NCI-H446 (cell line): ENCODE results near the gene RPL13.

Source experiments
- DNase-seq, 2 experiments: peaks; one replicate each; lab custom pipeline; 2025; lab: John Stamatoyannopoulos, UW

The RPL13 gene

DNA sequence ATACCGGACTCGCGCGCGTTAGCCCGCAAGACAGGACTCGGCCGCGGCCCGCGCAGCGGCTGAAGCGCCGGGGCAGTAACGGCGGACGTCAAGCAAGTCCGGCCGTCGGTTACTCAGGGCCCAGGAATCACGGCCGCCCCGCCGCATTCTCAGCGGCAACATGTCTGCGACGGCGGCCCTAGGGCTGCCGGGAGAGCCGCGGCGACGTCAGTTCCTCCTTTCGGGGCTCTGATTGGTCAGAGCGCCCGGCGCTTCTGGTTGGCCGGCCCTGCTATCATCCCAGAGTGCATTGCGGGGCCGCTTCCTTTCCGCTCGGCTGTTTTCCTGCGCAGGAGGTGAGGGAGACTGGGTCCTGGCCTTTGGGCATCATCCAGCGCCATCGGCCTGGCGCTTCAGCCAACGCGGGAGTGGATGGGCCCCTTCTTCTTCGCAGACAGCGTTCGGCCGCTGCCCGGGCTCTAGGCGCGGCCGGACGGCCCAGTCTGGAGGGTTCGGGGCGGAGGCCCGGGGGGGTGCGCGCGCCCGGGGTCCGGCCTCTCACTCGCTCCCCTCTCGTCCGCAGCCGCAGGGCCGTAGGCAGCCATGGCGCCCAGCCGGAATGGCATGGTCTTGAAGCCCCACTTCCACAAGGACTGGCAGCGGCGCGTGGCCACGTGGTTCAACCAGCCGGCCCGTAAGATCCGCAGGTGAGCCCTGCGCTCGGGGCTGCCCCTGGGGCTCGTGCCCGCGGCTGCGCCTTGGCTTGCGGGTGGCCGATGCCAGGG lies at the start of gene RPL13:
RPL13 (plus strand) TSS at position 305 of the 764 bp plus-strand sequence; CDS start at position 583, 278 bp downstream.
- peak; percentile 74 to 93 for DNase-seq

DNA sequence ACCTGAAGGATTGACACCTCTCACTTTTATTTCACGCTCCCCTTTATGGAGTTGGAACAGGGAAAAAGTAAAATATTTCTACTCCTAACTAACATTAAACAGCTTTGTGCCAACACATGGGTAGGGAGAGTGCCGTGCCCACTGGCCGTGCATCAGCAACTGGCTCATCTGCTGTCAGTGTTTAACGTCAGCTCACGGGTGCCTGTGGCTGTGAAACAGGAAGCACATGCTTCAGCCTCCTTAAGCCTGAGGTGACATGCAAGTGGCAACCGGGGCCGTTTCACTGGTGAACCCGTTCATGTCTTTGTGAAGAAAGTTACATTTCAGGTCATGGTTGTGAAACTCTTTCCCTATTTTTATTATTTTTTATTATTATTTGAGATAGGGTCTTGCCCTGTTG lies 49.1 kb upstream of the RPL13 start:
- no peak for DNase-seq

DNA sequence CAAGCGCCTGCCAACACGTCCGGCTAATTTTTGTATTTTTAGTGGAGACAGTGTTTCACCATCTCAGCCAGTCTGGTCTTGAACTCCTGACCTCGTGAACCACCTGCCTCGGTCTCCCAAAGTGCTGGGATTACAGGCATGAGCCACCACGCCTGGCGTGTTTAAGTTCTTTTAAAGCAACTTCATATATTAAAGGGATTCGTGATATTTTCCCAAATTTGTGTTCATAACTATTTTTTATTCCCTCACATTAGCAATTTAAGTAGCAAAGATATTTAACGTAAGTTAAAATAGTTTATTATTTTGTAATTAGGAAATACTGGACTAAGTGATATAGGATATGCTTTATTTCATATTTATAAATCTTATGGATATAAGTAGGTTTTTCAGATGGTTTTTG lies 48.0 kb upstream of the RPL13 start:
- no peak for DNase-seq

DNA sequence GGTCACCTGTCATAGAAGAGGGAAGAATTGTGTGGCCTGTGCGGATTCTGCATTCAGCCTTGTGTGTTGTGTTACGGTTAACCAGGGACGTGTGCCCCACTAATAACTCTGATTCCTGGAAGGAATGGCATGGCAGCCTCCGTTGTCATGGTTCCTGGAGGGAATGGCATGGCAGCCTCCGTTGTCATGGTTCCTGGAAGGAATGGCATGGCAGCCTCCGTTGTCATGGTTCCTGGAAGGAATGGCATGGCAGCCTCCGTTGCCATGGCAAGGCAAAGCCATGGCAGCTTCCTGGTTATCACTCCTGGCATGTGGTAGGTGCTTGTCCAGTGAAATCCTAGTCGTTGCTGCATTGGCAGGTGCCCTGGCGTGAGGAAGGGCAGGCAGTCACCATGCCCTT lies 43.4 kb upstream of the RPL13 start:
- no peak for DNase-seq

DNA sequence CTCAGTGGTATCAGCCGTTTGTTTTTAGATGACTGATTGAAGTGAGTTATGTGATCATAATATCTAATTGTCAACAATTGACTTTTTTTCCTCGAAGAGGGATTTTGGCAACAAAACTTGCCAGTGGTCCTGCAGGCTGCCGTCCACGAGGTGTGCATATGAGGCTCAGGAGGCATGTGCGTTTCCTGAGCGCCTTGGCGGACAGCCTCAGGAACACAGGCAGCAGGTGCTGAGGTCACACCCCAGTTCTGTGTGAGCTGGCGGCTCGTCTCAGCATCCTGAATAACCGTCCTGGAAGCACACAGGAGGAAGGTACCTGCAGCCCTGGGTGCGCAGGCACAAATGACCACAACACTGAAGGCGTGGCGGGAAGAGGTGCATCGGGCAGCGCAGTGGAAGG lies 40.6 kb upstream of the RPL13 start:
- no peak for DNase-seq

DNA sequence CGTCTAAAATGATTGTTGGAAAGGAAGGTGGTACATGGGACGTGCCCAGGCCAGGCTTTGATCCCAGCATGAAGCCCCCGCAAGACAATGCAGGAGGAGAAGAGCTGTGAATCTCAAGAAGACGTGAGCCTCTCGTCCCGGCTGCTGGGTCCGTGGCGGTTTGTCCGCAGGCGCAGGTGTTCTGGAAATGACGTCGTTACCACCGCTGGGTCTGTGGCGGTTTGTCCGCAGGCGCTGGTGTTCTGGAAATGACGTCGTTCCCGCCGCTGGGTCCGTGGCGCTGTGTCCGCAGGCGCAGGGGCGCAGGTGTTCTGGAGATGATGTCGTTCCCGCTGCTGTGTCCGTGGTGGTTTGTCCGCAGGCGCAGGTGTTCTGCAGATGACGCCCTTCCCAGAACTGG lies 38.2 kb upstream of the RPL13 start:
- DNase-seq: no peak

DNA sequence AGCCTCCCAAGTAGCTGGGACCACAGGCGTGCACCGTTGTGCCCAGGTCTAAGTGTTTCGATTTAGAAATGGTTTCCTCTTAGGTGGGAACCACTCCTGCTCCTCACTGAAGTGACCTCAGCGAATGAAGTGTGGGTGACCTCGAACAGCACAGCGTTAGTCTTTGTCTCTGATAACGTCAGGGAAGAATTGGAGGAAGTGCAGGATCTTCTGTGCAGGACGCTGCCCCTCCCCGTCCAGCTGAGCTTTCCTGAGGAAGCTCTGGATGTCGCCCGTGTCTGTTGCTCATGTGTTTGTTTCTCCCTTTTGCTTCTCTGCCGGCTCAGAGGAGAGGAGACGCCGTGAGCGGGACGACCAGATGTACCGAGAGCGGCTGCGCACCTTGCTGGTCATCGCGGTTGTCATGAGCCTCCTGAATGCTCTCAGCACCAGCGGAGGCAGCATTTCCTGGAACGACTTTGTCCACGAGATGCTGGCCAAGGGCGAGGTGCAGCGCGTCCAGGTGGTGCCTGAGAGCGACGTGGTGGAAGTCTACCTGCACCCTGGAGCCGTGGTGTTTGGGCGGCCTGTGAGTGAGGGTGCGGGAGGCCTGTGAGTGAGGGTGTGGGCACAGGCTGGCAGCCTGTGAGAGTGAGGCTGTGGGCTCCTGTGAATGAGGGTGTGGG lies 36.7 kb upstream of the RPL13 start:
- no peak for DNase-seq

DNA sequence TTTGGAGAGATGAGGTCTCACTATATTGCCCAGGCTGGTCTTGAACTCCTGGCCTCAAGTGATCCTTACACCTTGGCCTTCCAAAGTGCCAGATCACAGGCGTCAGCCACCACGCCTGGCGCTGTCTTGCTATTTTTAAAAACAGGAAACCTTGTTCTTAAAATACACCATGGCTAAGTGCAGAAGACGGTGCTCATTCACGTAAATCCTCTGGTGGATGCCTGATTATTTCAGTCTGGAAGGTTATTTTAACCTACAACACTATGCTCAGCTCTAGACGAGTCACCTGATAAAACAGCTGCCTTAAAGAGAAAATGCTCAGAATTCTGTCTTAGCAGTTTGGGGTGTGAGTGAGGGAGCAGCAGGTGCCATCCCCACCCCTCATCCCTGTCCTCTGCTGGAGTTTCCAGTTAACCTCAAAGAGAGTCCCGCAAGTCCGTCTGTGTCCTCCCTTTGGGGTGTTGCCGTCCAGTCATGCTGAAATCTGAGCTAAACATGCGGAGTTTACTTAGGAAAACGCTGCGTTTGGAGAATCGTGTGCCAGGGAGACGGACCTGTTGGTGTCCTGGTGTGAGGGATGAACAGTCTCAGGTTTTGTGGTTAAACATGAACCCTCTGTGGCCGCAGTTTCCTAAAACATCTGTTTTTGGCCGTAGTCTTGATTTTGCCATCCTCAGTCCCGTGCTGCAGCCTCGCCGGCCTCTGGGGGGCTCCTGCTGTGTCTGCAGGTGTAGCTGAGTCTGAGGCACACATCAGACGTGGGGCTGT lies 35.2 kb upstream of the RPL13 start:
- DNase-seq: no peak

DNA sequence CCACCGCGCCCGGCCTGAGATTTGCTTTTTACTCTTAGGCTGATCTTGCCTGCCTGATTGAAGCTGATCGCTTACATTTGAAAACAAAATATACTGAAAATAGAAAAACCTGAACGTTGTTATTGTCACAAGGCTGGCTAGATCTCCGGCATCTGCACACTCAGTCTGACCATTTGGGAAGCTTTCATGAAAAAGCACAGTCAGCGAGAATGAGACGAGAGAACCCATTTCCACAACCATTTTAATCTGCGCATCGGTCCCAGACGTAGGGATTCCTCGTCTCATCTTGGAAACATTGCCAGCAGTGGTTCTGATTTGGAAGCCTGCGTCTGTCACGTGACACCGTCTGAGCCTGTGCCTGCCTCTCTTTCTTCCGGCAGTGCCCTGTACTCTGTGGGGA lies 31.4 kb upstream of the RPL13 start:
- no peak for DNase-seq

DNA sequence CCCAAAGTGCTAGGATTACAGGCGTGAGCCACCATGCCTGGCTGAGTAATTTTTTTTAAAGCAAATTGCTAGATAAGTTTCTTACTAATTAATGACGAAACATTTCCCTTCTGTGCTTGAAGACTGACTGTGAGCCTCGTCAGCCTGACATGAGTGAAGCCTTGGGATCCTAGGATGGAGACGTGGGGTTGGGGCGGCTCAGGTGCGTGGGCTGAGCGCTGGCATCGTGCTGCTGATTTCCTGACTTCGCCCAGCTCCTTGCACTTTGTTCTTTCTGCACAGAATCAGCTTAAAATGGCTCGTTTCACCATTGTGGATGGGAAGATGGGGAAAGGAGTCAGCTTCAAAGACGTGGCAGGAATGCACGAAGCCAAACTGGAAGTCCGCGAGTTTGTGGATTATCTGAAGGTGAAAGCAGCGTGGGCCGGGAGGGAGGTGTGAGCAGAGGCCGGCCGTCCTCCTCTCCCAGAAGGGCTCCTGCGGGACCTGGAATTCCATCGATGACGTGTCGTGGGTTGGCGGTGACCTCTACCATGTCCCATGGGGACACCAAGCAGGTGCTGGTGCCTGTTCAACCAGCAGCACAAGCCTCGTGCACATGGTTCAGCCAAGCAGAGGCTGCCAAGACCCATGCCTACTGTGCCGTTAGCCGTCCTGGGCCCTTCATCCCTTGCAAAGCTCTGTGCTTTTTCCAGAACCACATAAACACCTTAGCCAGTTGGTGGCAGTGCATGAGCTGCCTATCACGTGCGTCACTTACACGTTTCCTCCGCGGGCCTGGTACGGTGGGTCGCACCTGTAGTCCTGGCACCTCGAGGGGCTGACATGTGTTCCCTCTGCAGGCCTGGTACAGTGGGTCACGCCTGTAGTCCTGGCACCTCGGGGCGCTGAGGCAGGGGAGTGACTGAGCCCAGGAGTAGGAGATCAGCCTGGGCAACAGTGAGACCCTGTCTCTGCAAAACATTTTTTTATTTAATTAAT lies 29.8 kb upstream of the RPL13 start:
- no peak for DNase-seq

DNA sequence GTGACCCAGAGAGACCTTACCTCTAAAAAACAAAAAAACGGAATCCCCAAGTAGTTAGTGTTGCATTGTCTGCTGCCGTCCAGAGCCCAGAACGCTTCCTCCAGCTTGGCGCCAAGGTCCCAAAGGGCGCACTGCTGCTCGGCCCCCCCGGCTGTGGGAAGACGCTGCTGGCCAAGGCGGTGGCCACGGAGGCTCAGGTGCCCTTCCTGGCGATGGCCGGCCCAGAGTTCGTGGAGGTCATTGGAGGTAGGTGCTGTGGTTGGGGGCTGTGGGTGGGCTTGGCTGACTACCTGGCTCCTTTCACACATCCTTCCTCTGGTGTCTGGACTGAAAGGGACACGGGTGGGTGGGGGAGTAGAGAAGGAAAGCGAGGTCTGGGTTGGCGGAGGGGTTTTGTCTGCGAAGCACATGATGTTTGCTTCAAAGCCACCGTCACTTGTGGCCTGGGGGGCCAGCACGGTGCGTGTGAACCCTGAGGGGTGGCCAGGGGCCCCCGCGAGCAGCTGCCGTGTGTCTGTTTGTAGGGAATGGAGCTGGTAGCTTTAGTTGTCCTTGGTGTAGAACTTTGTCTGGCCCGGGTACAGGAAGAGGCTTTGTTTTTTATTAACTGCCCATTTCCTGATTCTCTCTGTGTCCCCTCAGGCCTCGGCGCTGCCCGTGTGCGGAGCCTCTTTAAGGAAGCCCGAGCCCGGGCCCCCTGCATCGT lies 28.5 kb upstream of the RPL13 start:
- no peak for DNase-seq

DNA sequence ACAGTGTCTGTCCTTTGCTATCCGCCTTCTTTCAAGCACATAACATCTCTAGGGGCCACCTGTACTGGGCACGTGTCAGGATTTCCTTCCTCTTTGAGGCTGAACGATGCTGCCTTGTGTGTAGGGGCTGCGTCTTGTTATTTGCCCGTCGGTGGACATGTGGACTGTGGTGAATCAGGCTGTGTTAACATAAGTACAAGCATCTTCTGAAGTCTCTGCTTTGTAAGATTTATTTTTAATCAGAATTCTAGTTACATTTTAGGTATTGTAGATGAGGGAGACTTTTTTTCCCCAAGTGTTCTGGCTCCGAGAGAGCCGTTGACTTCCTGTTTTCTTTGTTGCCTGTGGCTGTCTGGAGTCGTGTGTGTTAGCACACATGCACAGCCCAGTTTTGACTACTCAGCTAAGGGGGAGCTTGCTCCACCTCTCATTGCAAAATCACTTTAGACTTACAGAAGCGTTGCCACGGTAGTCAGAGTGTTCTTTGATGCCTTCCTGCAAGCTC lies 26.2 kb upstream of the RPL13 start:
- no peak for DNase-seq

DNA sequence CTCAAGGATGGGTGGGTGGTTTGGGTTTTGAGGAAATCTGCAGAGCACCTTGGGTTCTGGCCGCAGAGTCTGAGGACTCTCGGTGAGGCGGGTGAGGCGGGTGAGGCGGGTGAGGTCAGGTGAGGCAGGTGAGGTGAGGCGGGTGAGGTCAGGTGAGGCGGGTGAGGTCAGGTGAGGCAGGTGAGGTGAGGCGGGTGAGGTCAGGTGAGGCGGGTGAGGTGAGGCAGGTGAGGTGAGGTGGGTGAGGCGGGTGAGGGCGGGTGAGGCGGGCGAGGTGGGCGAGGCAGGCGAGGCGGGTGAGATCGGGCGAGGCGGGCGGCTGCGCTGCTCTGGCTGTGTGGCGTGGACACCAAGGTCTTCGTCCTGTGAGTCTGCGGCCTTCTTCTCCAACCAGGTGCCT lies 24.1 kb upstream of the RPL13 start:
- DNase-seq: no peak

DNA sequence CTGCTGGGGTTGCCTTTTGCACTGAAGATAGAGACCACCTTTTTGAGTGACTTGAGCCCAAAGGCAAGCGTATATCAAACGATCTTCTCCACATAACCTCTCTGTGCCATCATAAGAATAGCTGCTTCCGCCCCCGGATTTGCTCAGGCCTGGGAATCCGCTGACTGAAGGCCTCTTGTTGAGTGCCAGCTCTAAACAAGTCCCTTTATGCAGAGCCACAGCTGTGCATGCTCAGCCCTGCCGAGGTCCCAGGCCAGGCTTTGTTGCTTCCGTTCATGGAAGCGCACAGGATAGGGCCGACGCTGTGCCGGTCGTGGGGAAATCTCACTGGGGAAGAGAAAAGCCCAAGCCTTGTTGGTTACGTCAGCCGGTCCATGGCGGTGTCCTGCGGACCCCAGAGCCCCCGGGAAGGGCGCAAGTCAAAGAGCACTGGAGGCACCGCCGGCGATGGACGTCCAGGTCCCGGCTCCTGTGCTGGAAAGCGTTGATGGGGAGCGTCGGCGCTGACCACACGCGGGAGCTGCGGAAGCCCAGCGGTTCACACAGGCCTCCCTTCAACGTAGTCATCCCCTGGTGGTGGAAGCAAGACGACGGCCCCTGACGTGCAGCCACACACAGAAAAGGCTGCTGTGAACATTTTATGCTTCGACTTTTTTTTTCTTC lies 23.5 kb upstream of the RPL13 start:
- no peak for DNase-seq

DNA sequence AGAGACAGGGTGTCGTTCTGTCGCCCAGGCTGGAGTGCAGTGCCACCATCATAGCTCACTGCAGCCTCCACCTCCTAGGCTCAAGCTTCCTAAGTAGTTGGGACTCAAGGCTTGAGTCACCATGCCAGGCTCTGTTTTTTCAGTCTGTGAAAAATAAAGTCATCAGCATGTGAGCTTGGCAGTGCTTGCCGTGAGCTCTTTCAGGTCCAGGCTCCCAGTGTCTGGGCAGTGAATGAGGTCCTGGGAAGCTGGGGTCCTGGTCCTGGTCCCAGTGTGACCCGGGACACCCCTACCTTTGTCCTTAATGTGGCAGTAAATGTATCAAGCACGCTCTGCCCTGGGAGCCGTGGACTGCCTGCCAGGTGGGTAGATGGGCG lies 22.9 kb upstream of the RPL13 start:
- DNase-seq: no peak

DNA sequence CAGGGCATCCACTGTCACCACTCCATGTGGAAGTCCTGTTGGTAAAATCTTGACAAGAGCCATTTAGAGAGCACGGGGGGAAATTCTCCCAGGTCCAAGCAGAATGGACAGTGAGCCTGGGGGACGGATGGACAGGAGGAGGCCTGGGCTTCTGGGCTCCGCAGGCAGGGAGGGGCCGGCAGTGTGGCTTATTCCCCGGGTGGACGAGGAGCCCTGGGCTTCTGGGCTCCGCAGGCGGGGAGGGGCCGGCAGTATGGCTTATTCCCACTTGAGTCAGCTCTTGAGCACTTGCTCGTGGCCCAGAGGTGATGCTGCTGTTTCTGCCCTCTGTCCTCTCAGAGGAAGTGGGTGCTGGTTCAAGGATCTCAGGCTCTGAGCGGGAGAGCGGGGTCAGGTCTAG lies 22.2 kb upstream of the RPL13 start:
- DNase-seq: no peak

DNA sequence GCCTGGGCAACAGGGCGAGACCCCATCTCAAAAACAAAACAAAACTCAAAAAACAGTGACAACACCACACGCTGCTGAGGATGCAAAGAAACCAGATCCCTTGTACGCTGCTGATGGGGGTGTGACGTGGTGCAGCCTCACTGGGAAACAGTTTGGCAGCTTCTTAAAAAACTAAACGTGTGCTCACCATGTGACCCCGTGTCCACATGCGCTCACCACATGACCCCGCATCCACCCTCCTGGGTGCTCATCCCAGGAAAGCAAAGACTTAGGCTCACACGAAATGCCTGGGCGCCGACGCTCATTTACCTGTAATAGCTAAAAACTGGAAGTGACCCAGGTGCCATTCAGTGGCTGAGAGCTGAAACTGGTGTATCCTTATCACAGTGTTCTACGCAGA lies 19.9 kb upstream of the RPL13 start:
- no peak for DNase-seq

DNA sequence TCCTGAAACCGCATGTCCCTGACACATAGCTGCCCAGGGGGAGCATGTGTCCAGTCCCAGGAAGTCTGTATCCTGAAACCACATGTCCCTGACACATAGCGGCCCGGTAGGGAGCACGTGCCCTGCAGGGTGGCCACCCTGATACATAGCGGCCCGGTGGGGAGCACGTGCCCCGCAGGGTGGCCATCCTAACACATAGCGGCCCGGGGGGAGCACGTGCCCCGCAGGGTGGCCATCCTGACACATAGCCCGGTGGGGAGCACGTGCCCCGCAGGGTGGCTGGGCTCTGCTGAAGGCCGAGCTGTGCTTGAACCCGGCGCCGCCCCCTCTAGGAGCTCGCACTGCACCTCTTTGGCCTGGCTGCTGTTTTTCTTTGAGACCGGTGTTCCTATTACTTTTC lies 18.7 kb upstream of the RPL13 start:
- no peak for DNase-seq

DNA sequence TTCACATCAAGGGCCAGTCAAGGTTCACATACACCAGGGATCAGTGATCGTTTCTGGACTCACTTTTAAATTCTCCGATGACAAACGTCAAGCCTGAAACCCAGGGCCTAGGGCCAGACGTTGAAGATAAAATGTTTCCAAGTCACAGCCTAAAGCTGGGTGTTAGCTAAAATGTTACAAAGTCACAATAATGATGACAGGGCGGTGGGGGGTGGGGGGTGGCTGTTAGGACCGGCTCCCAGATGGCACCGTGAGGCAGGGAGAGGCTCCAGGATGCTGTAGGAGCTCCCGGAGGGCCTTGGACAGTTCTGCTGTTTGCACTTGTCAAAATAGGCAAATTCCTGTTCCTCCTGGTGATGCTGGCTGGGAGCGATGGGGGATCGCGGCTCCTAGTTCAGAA lies 16.4 kb upstream of the RPL13 start:
- DNase-seq: no peak

DNA sequence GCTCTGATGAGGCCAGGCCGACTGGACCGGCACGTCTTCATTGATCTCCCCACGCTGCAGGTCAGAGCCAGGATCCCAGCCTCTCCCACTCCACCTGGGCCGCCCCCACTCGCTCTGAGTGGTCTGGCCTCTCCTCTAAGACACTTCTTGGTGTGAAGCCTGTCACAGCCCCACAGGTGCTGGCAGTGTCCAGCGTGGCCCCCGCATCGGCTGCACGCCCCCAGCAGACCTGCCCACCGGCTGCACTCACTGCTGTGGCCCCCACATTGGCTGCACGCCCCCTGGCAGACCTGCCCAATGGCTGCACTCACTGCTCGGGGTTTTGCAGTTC lies 15.8 kb upstream of the RPL13 start:
- DNase-seq: no peak
